ENCODE measurements around the gene TINCR.
"Not testable (repeated sequence)": the region's sequence is repeated elsewhere in the genome, so short reads cannot be mapped to it uniquely, and the experiment has no call there.

The TINCR gene

GRCh38 chr19:5559804-5560133 is 8.0 kb downstream of the TINCR start:
- DNase-seq (ENCODE audit: low read depth, low spot score), result no peak

- DNase-seq (ENCODE audit: low read depth, low spot score), result no peak
Measured at GRCh38 chr19:5558101-5558621, 9.6 kb downstream of the TINCR start.

GRCh38 chr19:5557691-5558090 is 10.1 kb downstream of the TINCR start:
- no peak for DNase-seq (ENCODE audit: low read depth, low spot score)

GRCh38 chr19:5554828-5555227 is 12.9 kb downstream of the TINCR start:
- DNase-seq (ENCODE audit: low read depth, low spot score), result no peak

- DNase-seq (ENCODE audit: low read depth, low spot score), result no peak
Measured at GRCh38 chr19:5553892-5554291, 13.9 kb downstream of the TINCR start.

GRCh38 chr19:5547881-5548280 is 19.9 kb downstream of the TINCR start:
- DNase-seq (ENCODE audit: low read depth, low spot score), result no peak

- DNase-seq (ENCODE audit: low read depth, low spot score), result no peak
Measured at GRCh38 chr19:5545984-5546383, 21.8 kb downstream of the TINCR start.

GRCh38 chr19:5545051-5545450 is 22.7 kb downstream of the TINCR start:
- no peak for DNase-seq (ENCODE audit: low read depth, low spot score)

- DNase-seq (ENCODE audit: low read depth, low spot score), result no peak
Measured at GRCh38 chr19:5542665-5543064, 25.1 kb downstream of the TINCR start.

- no peak for DNase-seq (ENCODE audit: low read depth, low spot score)
Measured at GRCh38 chr19:5541456-5541855, 26.3 kb downstream of the TINCR start.

- no peak for DNase-seq (ENCODE audit: low read depth, low spot score)
Measured at GRCh38 chr19:5540208-5540607, 27.5 kb downstream of the TINCR start.

GRCh38 chr19:5537870-5538269 is 29.9 kb downstream of the TINCR start:
- no peak for DNase-seq (ENCODE audit: low read depth, low spot score)

GRCh38 chr19:5536982-5537579 is 30.7 kb downstream of the TINCR start:
- not testable (repeated sequence) for DNase-seq (ENCODE audit: low read depth, low spot score)

GRCh38 chr19:5536337-5536894 is 31.3 kb downstream of the TINCR start:
- no peak for DNase-seq (ENCODE audit: low read depth, low spot score)

GRCh38 chr19:5534787-5535586 is 32.8 kb downstream of the TINCR start:
- DNase-seq (ENCODE audit: low read depth, low spot score), result no peak

GRCh38 chr19:5533257-5533656 is 34.5 kb downstream of the TINCR start:
- DNase-seq (ENCODE audit: low read depth, low spot score), result no peak

- no peak for DNase-seq (ENCODE audit: low read depth, low spot score)
Measured at GRCh38 chr19:5530701-5531100, 37.1 kb downstream of the TINCR start.

GRCh38 chr19:5526691-5527090 is 41.1 kb downstream of the TINCR start:
- DNase-seq (ENCODE audit: low read depth, low spot score), result no peak

- DNase-seq (ENCODE audit: low read depth, low spot score), result no peak
Measured at GRCh38 chr19:5524081-5524480, 43.7 kb downstream of the TINCR start.

GRCh38 chr19:5522106-5522505 is 45.6 kb downstream of the TINCR start:
- DNase-seq (ENCODE audit: low read depth, low spot score), result no peak

GRCh38 chr19:5520501-5520900 is 47.3 kb downstream of the TINCR start:
- no peak for DNase-seq (ENCODE audit: low read depth, low spot score)

GRCh38 chr19:5519076-5519475 is 48.7 kb downstream of the TINCR start:
- no peak for DNase-seq (ENCODE audit: low read depth, low spot score)

- DNase-seq (ENCODE audit: low read depth, low spot score), result no peak
Measured at GRCh38 chr19:5515737-5516136, 52.0 kb downstream of the TINCR start.

All from activated CD4-positive, CD25-positive, alpha-beta regulatory T cell treated with anti-CD3 and anti-CD28 coated beads, Interleukin-2, amount 50 U/mL, for 16 hours (primary cell).